ENCODE measurements around the gene LPCAT4.

The LPCAT4 gene

GRCh38 chr15:34360298-34360697 is 6.7 kb downstream of the LPCAT4 start:
- Histone ChIP-seq H3K36me3 (ENCODE audit: insufficient read depth, low read length) (peaks cover 56% of the 10 kb centered on the region), H2AFZ (ENCODE audit: low read depth, low read length) (no peak overlapping the region), H3K4me1 (ENCODE audit: insufficient read depth, low read length) (peaks cover 7% of the 10 kb centered on the region), H3K27ac (ENCODE audit: low read length) (no peak overlapping the region), H3K9ac (ENCODE audit: low read depth, low read length) (no peak overlapping the region), H3K79me2 (ENCODE audit: insufficient read depth, low read length) (peaks cover 7% of the 10 kb centered on the region), H3K4me2 (ENCODE audit: insufficient read depth, low read length) (no peak overlapping the region), H3K27me3 (ENCODE audit: insufficient read depth, low read length, poor library complexity) (no peaks in the 10 kb centered on the region), H3K9me3 (ENCODE audit: insufficient read depth, low read length, severe bottlenecking) (no peaks in the 10 kb centered on the region), H4K20me1 (ENCODE audit: insufficient read depth, low read length) (no peaks in the 10 kb centered on the region), H3K4me3 (ENCODE audit: low read depth in 1 of 2, low read length in 2 of 2) (no peak overlapping the region)
- ATAC-seq (ENCODE audit: insufficient read depth, low read depth), result no peak
- TF ChIP-seq CTCF (IDR thresholded peaks at IDR 0.05; ENCODE audit: borderline replicate concordance, extremely low read depth, low read length, poor library complexity, severe bottlenecking) (no peak), EZH2 (IDR thresholded peaks at IDR 0.05; ENCODE audit: borderline replicate concordance, low read depth, low read length, severe bottlenecking) (no peak)
- no peak for DNase-seq

- DNase-seq (no peak), ATAC-seq (ENCODE audit: insufficient read depth, low read depth) (no peak)
- H4K20me1 ChIP-seq (ENCODE audit: insufficient read depth, low read length), result no peaks in the 10 kb centered on the region
- no peaks in the 10 kb centered on the region for H3K9me3 ChIP-seq (ENCODE audit: insufficient read depth, low read length, severe bottlenecking)
- H3K79me2 ChIP-seq (ENCODE audit: insufficient read depth, low read length), result no peaks in the 10 kb centered on the region
- H2AFZ ChIP-seq (ENCODE audit: low read depth, low read length), result no peak overlapping the region
- H3K9ac ChIP-seq (ENCODE audit: low read depth, low read length), result no peak overlapping the region
- H3K36me3 ChIP-seq (ENCODE audit: insufficient read depth, low read length), result peaks cover 56% of the 10 kb centered on the region
- H3K27ac ChIP-seq (ENCODE audit: low read length), result no peak overlapping the region
- H3K4me1 ChIP-seq (ENCODE audit: insufficient read depth, low read length), result no peaks in the 10 kb centered on the region
- H3K4me2 ChIP-seq (ENCODE audit: insufficient read depth, low read length), result no peak overlapping the region
- no peak overlapping the region for H3K4me3 ChIP-seq (ENCODE audit: low read depth in 1 of 2, low read length in 2 of 2)
- TF ChIP-seq EZH2 (IDR thresholded peaks at IDR 0.05; ENCODE audit: borderline replicate concordance, low read depth, low read length, severe bottlenecking), result no peak
- H3K27me3 ChIP-seq (ENCODE audit: insufficient read depth, low read length, poor library complexity), result no peaks in the 10 kb centered on the region
Measured at GRCh38 chr15:34359416-34359815, 7.6 kb downstream of the LPCAT4 start.

- no peak for TF ChIP-seq EZH2 (IDR thresholded peaks at IDR 0.05; ENCODE audit: borderline replicate concordance, low read depth, low read length, severe bottlenecking)
- no peak for TF ChIP-seq CTCF (IDR thresholded peaks at IDR 0.05; ENCODE audit: borderline replicate concordance, extremely low read depth, low read length, poor library complexity, severe bottlenecking)
- DNase-seq (no peak), ATAC-seq (ENCODE audit: insufficient read depth, low read depth) (no peak)
- Histone ChIP-seq H3K36me3 (ENCODE audit: insufficient read depth, low read length) (peaks cover 54% of the 10 kb centered on the region), H4K20me1 (ENCODE audit: insufficient read depth, low read length) (no peaks in the 10 kb centered on the region), H3K27me3 (ENCODE audit: insufficient read depth, low read length, poor library complexity) (no peaks in the 10 kb centered on the region), H3K9me3 (ENCODE audit: insufficient read depth, low read length, severe bottlenecking) (no peaks in the 10 kb centered on the region), H3K79me2 (ENCODE audit: insufficient read depth, low read length) (no peaks in the 10 kb centered on the region), H3K27ac (ENCODE audit: low read length) (no peak overlapping the region), H2AFZ (ENCODE audit: low read depth, low read length) (no peak overlapping the region), H3K4me1 (ENCODE audit: insufficient read depth, low read length) (no peaks in the 10 kb centered on the region), H3K4me3 (ENCODE audit: low read depth in 1 of 2, low read length in 2 of 2) (no peak overlapping the region), H3K4me2 (ENCODE audit: insufficient read depth, low read length) (no peak overlapping the region), H3K9ac (ENCODE audit: low read depth, low read length) (no peak overlapping the region)
Measured at GRCh38 chr15:34358948-34359347, 8.0 kb downstream of the LPCAT4 start.

GRCh38 chr15:34358367-34358766 is 8.6 kb downstream of the LPCAT4 start:
- Histone ChIP-seq H3K4me3 (ENCODE audit: low read depth in 1 of 2, low read length in 2 of 2) (no peak overlapping the region), H3K27me3 (ENCODE audit: insufficient read depth, low read length, poor library complexity) (no peaks in the 10 kb centered on the region), H2AFZ (ENCODE audit: low read depth, low read length) (no peak overlapping the region), H4K20me1 (ENCODE audit: insufficient read depth, low read length) (no peaks in the 10 kb centered on the region), H3K79me2 (ENCODE audit: insufficient read depth, low read length) (no peaks in the 10 kb centered on the region), H3K9ac (ENCODE audit: low read depth, low read length) (no peak overlapping the region), H3K4me2 (ENCODE audit: insufficient read depth, low read length) (no peak overlapping the region), H3K9me3 (ENCODE audit: insufficient read depth, low read length, severe bottlenecking) (no peaks in the 10 kb centered on the region), H3K4me1 (ENCODE audit: insufficient read depth, low read length) (no peaks in the 10 kb centered on the region), H3K36me3 (ENCODE audit: insufficient read depth, low read length) (peaks cover 48% of the 10 kb centered on the region), H3K27ac (ENCODE audit: low read length) (no peak overlapping the region)
- TF ChIP-seq CTCF (IDR thresholded peaks at IDR 0.05; ENCODE audit: borderline replicate concordance, extremely low read depth, low read length, poor library complexity, severe bottlenecking) (no peak), EZH2 (IDR thresholded peaks at IDR 0.05; ENCODE audit: borderline replicate concordance, low read depth, low read length, severe bottlenecking) (no peak)
- ATAC-seq (ENCODE audit: insufficient read depth, low read depth) (no peak), DNase-seq (no peak)
